Measurements from ENCODE around the gene TMEM108.
"Not testable (repeated sequence)": the region's sequence is repeated elsewhere in the genome, so short reads cannot be mapped to it uniquely, and the experiment has no call there.

The TMEM108 gene

DNA sequence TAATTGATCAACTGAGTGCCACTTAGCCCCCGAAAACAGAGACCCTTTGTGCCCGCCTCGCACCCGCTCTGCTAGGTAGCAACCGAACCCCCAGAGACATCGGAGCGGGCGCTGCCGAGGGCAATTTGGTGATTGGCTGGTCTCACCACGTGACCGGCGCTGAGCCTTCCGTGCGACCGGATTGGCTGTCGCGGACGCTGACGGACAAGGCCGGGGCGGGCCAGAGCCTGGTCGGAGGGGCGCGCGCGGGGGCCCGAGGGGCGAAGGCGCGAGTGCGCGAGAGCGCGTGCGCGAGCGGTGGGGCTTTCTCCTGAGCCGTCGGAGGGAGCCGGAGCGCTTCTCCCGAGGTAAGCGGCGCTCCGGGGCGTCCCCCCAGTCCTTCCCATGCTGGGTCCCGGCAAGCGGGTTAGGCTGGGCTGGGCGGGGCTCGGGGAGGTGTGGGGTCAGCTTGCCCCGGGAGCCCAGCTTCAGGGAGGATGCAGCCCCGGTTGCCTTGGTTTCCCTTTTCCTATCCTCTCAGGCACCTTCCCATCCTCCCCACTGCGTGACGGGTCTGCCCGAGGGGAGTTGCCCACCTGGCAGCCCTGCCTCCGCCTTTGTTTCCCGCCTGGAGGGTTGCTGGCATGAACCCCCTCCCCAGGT, at the start of gene TMEM108:
Gene TMEM108 (plus strand): TSS at position 303 of the 642 bp plus-strand sequence.
- DNase-seq = peak; percentile 12

DNA sequence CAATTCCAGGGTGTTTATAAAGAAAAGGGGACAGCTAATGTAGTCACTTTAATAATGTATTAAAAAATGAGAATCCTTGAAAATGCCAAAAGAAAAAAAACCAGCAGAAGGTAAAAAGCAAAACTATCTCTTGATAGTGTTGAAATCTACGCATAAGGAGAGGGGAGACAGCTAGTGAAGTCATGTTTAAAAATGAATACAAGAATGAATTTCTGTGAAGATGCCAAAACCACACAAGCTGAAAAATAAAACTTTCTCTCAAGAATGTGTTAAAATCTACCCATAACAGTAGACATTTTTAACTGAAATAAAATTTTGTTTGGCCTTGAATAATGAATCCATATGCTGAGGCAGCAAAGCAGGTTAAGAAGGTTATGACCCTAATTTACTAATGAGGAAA, 42.2 kb upstream of the TMEM108 start:
- no peak for DNase-seq

GRCh38 chr3:132997404-132998185, 40.6 kb upstream of the TMEM108 start:
- no peak for DNase-seq

DNA sequence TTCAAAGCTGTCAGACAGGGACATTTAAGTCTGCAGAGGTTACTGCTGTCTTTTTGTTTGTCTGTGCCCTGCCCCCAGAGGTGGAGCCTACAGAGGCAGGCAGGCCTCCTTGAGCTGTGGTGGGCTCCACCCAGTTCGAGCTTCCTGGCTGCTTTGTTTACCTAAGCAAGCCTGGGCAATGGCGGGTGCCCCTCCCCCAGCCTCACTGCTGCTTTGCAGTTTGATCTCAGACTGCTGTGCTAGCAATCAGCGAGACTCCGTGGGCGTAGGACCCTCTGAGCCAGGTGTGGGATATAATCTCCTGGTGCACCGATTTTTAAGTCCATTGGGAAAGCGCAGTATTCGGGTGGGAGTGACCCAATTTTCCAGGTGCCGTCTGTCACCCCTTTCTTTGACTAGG, 33.2 kb upstream of the TMEM108 start:
- not testable (repeated sequence) for DNase-seq

- DNase-seq = no peak
Measured at GRCh38 chr3:133007601-133008000, 30.6 kb upstream of the TMEM108 start.

- DNase-seq = no peak
Measured at GRCh38 chr3:133014325-133014724, 23.9 kb upstream of the TMEM108 start.

DNA sequence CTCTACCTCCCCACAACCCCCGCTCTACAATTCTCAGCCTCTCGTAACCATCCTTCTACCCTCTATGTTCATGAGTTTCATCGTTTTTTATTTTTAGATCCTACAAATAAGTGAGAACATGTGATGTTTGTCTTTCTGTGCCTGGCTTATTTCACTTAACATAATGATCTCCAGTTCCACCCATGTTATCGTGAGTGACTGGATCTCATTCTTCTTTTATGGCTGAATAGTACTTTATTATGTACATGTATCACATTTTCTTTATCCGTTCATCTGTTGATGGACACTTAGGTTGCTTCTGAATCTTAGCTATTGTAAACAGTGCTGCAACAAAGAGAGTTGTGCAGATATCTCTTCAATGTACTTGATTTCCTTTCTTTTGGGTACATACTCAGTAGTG, 22.6 kb upstream of the TMEM108 start:
- DNase-seq = not testable (repeated sequence)

DNA sequence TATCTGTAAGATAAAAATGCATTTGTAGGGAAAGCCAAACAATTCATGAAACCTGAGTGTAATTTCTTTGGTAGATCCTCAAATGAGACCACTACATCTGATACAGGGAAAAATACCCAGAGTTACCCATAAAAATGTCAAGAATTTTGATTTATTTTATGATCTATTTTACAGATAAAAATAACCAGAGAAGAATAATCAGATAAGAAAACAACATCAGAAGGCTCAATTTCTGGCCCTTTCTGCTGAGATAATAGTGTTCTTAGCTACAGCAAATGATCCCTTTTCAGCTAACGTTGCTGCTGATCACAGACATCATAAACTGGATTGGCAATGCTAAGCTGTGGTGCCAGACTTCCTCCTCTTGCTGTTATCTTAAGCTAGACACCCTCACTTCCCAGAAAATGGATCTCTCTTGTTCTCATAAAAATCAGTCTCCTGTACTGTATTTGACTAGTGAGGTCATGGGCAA, 21.3 kb upstream of the TMEM108 start:
- DNase-seq = no peak

GRCh38 chr3:133018921-133019320, 19.3 kb upstream of the TMEM108 start:
- no peak for DNase-seq

DNA sequence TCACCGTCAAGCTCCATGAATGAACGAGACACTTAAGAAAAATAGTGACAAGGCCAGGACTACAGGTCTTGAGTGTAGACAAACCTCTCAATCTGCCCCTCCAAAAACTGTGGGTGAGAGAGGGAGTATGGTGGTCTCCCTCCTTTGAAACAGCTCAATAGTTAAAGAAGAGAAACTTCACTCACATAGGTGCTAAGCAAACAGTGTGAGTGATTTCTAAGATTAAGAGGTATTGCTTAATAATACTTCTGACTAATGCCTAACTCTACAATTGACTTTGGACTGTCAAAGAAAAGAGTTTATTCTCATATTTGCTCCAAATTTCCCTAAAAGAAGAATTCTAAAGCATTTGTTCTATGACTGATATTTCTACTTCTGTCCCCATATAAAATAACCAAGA, 17.0 kb upstream of the TMEM108 start:
- no peak for DNase-seq

DNA sequence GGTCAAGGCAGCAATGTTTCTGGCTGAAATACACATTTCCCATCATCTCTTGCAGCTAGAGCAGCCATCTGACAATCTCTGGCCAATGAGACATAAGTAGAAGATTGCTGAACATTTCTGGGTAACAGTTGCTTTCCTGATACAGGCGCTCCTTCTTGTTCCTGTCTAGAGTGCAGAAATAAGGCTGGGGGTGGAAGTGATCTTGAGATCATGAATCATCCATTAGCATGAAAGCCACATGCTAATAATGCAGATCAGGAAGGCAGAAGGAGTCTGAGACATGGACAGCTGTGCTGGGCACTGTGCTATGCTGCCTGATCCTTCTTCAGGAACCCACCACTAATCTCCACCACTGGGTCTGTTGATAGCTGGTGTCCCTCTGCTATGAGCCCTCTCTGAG, 14.8 kb upstream of the TMEM108 start:
- DNase-seq = no peak

GRCh38 chr3:133025546-133025945, 12.6 kb upstream of the TMEM108 start:
- no peak for DNase-seq

DNA sequence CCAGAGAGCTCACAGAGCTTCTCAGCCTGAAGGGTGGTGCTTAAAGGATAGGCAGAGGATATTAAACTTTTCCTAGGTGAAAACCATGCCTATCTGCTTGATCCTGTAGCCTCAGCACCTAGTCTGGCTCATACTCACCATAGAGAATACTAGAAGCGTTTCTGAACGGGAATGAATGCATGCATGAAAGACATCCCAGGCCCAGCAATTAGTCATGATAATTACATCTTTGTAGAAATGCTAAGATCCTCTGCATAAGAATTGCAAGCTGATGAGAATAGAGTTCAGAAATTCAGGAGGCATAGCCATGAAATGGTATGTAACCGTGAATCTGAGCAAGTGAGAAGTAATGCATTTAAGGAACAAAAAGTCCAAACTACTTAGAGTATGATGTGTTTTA, 5.9 kb upstream of the TMEM108 start:
- DNase-seq = no peak

- no peak for DNase-seq
Measured at GRCh38 chr3:133037436-133037835, 755 bp upstream of the TMEM108 start.

DNA sequence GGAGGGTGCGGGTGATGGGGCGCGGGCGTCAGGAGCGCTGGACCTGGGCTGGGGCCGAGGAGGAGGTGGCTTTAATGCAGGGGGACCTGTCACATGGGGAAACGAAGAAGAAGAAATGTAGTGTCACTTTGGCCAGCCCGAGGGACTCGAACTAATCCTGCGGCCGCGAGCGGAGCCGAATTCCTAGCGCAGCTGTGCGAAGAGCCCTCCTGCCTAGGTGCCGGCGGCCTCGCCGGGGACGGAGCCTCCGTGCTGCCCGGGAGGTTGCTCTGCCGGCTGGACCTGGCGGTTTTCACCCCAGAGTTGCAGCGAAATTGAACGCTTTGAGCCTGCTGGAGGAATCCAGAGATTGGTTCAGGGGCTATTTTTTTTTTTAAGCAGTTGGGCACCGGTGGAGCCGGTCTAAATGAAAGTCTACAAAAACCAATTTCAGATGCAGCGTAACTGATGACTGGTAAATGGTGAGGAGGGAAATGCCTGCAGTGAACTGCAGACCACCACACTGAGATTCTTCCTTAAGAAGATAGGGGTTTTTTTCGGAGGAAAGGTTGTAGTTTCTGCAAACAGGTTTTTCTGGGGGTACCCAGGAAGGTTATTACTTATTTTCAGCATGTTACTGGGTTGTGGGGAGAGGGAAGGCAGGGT, 662 bp downstream of the TMEM108 start:
- no peak for DNase-seq

- DNase-seq = no peak
Measured at GRCh38 chr3:133040696-133041523, 2.7 kb downstream of the TMEM108 start.

DNA sequence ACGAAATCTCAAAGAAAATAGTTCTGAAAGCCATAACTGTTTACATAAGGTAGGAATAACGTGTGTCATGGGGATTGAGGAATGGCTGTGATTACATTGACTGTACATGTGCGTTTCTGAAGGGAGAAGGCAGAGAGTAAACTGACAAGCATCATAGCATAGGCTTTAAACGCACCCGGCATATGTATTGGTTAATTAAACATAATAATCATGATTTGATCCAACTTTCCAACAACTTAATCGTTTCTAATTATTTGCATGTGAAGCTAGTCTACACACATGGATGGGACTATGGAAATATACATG, 3.3 kb downstream of the TMEM108 start:
- no peak for DNase-seq

GRCh38 chr3:133042778-133043177, 4.6 kb downstream of the TMEM108 start:
- no peak for DNase-seq

GRCh38 chr3:133047980-133048379, 9.8 kb downstream of the TMEM108 start:
- DNase-seq = no peak

DNA sequence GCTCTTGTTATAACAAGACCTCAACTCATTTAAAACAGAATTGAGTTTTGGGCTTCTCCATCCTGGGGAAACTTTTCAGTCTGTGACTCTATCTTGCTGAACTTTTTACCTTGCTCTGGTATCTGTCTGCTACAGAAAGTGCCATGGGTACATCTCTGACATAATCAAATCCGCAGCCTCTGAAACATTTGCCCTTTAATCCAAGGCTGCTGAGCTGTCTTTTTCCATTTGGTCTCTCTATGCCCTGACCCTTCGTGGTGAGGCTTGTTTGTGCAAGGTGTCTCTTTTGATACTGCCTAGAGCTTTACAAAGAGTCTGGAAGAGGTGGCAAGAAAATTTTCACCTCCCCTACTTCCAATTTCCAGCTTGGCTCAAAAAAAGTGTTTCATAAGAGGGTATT, 11.3 kb downstream of the TMEM108 start:
- DNase-seq = no peak

DNA sequence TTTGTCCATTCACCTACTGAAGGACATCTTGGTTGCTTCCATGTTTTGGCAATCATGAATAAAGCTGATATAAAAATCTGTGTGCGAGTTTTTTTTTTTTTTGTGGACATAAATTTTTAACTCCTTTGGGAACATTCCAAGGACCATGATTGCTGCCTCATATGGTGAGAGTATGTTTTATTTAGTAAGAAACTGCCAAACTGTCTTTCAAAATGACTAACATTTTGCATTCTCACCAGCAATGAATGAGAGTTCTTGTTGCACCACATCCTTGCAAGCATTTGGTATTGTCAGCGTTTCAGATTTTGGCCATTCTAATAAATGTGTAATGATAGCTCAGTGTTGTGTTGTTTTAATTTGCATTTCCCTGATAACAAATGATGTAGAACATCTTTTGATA, 12.7 kb downstream of the TMEM108 start:
- DNase-seq = no peak

GRCh38 chr3:133053532-133053931, 15.3 kb downstream of the TMEM108 start:
- DNase-seq = no peak

DNA sequence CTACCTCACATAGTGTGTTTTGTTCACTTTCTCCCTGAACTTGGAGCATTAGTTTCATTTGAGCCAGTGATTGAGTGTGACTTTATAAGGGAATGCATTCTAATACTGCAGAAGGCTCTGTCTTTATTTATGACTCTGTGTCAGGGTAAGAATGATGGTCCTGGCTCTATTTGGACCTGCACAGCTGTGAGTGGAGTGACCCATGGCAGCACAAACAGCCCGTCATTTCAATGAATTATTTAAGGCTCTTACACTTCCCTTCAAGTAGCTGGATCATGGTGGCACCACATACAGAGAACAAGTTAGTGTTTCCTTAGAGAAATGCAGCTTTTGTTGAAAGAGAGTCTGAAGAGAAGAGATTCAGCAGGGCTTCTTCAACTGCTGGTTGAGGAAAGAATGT, 16.4 kb downstream of the TMEM108 start:
- DNase-seq = no peak

Measured in activated naive CD4-positive, alpha-beta T cell treated with anti-CD3 and anti-CD28 coated beads, Interleukin-2, amount 50 U/mL, for 16 hours (primary cell).